Ishikawa (cell line): Measurements from ENCODE around the gene REELD1.

ENCODE experiments used
- MAX ChIP-seq: IDR thresholded peaks from 2 replicates; pipeline ENCODE4 v1.6.1; 2012
- NFIC ChIP-seq: IDR thresholded peaks from 2 replicates; pipeline ENCODE4 v1.6.1; 2012
- TEAD4 ChIP-seq: IDR thresholded peaks from 2 replicates; pipeline ENCODE4 v1.6.1; 2012

GRCh38 chr4:146271466-146271865 lies 57.1 kb downstream of the REELD1 start:
- TF ChIP-seq TEAD4: no peak
- TF ChIP-seq NFIC: no peak
- TF ChIP-seq MAX: no peak
